ENCODE data around the gene CNRIP1. TPM values are rescaled to one million over a fixed set of nuclear protein-coding genes. Genes with fewer than 3 reads are reported as not detected.
"Not testable (repeated sequence)": the region's sequence is repeated elsewhere in the genome, so short reads cannot be mapped to it uniquely, and the experiment has no call there.

Gene CNRIP1
- total RNA-seq, 1 donor: not detected

DNA sequence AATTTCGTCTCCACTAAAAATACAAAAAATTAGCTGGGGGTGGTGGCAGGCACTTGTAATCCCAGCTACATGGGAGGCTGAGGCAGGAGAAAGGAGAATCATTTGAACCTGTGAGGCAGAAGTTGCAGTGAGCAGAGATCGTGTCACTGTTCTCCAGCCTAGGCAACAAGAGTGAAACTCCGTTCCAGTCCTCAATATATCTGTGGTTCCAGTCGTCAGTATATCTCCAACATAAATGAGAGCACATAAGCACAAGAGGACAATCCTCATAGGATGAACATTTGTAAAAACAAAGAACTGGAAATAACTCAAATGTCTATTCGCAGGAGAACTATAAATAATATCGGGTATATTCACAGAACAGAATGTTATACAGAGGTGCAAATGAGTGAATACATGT, 32.2 kb upstream of the CNRIP1 start:
- no peaks in the 10 kb centered on the region for H3K27me3 ChIP-seq (ENCODE audit: insufficient read depth, low read length)
- H3K4me1 ChIP-seq (ENCODE audit: insufficient read depth, low read length): peaks cover 9% of the 10 kb centered on the region
- H3K9me3 ChIP-seq (ENCODE audit: low read depth, low read length): no peaks in the 10 kb centered on the region
- H3K4me3 ChIP-seq (ENCODE audit: low read length): no peak overlapping the region

DNA sequence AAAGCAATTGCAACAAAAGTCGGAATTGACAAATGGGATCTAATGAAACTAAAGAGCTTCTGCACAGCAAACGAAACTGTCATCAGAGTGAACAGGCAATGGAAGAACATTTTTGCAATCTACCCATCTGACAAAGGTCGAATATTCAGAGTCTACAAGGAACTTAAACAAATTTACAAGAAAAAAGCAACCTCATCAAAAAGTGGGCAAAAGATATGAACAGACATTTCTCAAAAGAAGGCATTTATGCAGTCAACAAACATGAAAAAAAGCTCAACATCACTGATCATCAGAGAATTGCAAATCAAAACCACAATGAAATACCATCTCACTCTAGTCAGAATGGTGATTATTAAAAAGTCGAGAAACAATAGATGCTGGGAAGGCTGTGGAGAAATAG, 29.3 kb upstream of the CNRIP1 start:
- H3K9me3 ChIP-seq (ENCODE audit: low read depth, low read length); H3K4me1 ChIP-seq (ENCODE audit: insufficient read depth, low read length); H3K27me3 ChIP-seq (ENCODE audit: insufficient read depth, low read length); H3K4me3 ChIP-seq (ENCODE audit: low read length): not testable (repeated sequence)

GRCh38 chr2:68345129-68345875, 25.6 kb upstream of the CNRIP1 start:
- H3K9me3 ChIP-seq (ENCODE audit: low read depth, low read length): no peaks in the 10 kb centered on the region

DNA sequence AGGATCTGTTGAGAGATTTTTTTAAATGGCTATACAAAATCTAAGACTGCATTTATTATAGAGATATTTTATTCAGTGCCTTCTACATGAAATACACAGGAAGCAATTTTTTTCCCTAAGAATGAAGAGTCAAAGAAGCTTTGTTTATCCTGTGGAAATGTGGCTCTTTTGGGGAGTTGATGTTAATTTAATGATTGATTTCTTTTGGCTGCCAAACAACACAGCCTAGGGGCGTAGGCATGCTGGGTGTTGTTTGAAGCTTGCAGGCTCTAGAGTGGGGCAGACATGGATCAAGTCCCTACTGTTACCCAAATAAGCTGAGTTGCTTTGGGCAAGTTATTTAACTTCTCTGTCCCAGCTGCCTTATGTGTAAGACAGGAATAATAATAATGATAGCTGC, 24.3 kb upstream of the CNRIP1 start:
- peaks cover 3% of the 10 kb centered on the region for H3K27me3 ChIP-seq (ENCODE audit: insufficient read depth, low read length)
- peaks cover 15% of the 10 kb centered on the region for H3K4me1 ChIP-seq (ENCODE audit: insufficient read depth, low read length)
- H3K9me3 ChIP-seq (ENCODE audit: low read depth, low read length): no peaks in the 10 kb centered on the region
- H3K4me3 ChIP-seq (ENCODE audit: low read length): no peak overlapping the region

More at GRCh38 chr2:68345129-68345875, 25.6 kb upstream of the CNRIP1 start:
- H3K4me1 ChIP-seq (ENCODE audit: insufficient read depth, low read length): peaks cover 15% of the 10 kb centered on the region
- H3K27me3 ChIP-seq (ENCODE audit: insufficient read depth, low read length): no peaks in the 10 kb centered on the region
- H3K4me3 ChIP-seq (ENCODE audit: low read length): no peak overlapping the region

GRCh38 chr2:68342470-68342869, 22.7 kb upstream of the CNRIP1 start:
- Histone ChIP-seq H3K9me3 (ENCODE audit: low read depth, low read length) (no peaks in the 10 kb centered on the region), H3K4me1 (ENCODE audit: insufficient read depth, low read length) (peaks cover 15% of the 10 kb centered on the region), H3K4me3 (ENCODE audit: low read length) (no peak overlapping the region), H3K27me3 (ENCODE audit: insufficient read depth, low read length) (peaks cover 3% of the 10 kb centered on the region)

DNA sequence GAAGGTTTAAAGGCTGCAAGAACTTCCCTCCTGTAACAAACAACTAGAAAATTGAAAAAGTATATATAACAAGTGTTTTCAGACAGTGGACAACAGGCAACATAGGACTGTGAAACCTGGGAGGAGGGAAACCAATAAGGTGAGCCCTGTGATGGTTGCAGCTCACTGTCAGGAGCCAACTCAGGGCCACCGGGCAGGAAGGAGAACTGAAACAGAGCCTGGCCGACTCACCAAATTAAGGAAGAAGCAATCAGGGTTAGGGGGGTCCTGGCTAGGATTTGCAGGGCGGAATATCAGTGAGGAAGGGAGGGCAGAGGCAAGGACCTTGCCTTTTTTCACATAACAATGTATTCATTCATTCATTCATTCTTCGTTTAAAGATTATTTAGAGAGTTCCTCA, 21.8 kb upstream of the CNRIP1 start:
- H3K27me3 ChIP-seq (ENCODE audit: insufficient read depth, low read length): peaks cover 3% of the 10 kb centered on the region
- no peak overlapping the region for H3K4me3 ChIP-seq (ENCODE audit: low read length)
- peaks cover 15% of the 10 kb centered on the region for H3K4me1 ChIP-seq (ENCODE audit: insufficient read depth, low read length)
- H3K9me3 ChIP-seq (ENCODE audit: low read depth, low read length): no peaks in the 10 kb centered on the region

- no peak overlapping the region for H3K4me3 ChIP-seq (ENCODE audit: low read length)
- peaks cover 15% of the 10 kb centered on the region for H3K4me1 ChIP-seq (ENCODE audit: insufficient read depth, low read length)
- H3K9me3 ChIP-seq (ENCODE audit: low read depth, low read length): no peaks in the 10 kb centered on the region
- H3K27me3 ChIP-seq (ENCODE audit: insufficient read depth, low read length): peaks cover 3% of the 10 kb centered on the region
These were observed 21.2 kb upstream of the CNRIP1 start for GRCh38 chr2:68341062-68341329.

DNA sequence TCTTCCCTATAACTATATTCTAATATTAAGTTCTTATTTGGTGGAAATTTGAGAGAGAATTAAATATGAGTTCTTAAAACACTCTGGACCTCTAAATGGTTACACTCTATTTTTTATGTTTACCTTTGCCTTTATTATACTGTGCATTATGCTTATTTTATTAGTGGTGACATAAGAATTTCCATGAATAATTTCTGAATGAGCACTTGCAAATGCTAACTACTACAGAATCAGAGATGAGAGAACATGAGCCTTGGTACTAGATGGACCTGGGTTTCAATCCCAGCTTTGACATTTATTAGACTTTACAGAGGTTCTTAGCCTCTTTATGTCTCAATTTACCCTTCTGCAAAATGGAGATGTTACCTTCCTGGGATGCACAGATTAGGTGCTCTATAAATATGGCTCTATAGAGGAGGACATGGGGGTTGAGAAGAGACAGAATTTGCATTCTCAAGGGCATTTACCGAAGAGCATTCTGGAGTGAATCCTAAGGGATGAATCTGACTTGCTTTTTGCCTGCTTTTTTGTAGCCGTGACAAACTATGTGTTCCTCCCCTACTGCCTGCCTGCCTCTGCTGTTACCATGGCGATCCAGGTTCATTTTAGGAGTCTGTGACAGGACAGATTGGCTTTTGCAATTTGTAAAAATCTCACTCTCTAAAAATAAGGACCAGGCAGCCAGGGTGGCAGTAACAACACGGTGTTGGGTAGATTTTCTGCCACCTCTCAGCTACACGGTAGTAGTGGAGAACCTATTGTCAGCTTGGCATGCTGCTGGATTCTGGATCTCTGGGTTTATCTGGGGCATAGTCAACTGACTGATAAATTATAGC, 20.7 kb upstream of the CNRIP1 start:
- H3K4me1 ChIP-seq (ENCODE audit: insufficient read depth, low read length): peaks cover 15% of the 10 kb centered on the region
- no peaks in the 10 kb centered on the region for H3K9me3 ChIP-seq (ENCODE audit: low read depth, low read length)
- H3K4me3 ChIP-seq (ENCODE audit: low read length): no peak overlapping the region
- peaks cover 3% of the 10 kb centered on the region for H3K27me3 ChIP-seq (ENCODE audit: insufficient read depth, low read length)

GRCh38 chr2:68336192-68336591, 16.4 kb upstream of the CNRIP1 start:
- Histone ChIP-seq H3K9me3 (ENCODE audit: low read depth, low read length) (no peaks in the 10 kb centered on the region), H3K4me3 (ENCODE audit: low read length) (no peak overlapping the region), H3K4me1 (ENCODE audit: insufficient read depth, low read length) (no peaks in the 10 kb centered on the region), H3K27me3 (ENCODE audit: insufficient read depth, low read length) (peaks cover 3% of the 10 kb centered on the region)

DNA sequence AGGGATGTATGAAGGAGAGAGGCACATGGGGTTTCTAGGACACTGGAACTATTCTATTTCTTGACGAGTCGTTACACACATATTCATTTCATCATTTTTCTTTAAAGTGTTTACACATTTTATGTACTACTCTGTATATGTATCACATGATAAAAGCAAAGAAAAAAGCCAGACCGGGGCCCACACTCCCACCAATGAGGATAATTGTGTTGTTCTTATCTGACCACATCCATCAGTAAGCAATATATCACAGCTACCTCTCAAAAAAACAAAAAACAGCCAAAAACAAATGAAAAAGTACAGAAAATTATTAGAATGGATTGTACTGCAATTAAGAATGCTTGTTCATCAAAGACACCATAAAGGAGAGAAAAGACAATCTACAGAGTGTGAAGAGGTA, 14.2 kb upstream of the CNRIP1 start:
- no peaks in the 10 kb centered on the region for H3K9me3 ChIP-seq (ENCODE audit: low read depth, low read length)
- H3K27me3 ChIP-seq (ENCODE audit: insufficient read depth, low read length): no peaks in the 10 kb centered on the region
- no peaks in the 10 kb centered on the region for H3K4me1 ChIP-seq (ENCODE audit: insufficient read depth, low read length)
- no peak overlapping the region for H3K4me3 ChIP-seq (ENCODE audit: low read length)

- Histone ChIP-seq H3K9me3 (ENCODE audit: low read depth, low read length) (no peaks in the 10 kb centered on the region), H3K4me1 (ENCODE audit: insufficient read depth, low read length) (no peaks in the 10 kb centered on the region), H3K4me3 (ENCODE audit: low read length) (no peak overlapping the region), H3K27me3 (ENCODE audit: insufficient read depth, low read length) (no peaks in the 10 kb centered on the region)
These were observed 13.3 kb upstream of the CNRIP1 start for GRCh38 chr2:68333009-68333408.

- no peak overlapping the region for H3K4me3 ChIP-seq (ENCODE audit: low read length)
- H3K27me3 ChIP-seq (ENCODE audit: insufficient read depth, low read length): no peaks in the 10 kb centered on the region
- no peaks in the 10 kb centered on the region for H3K4me1 ChIP-seq (ENCODE audit: insufficient read depth, low read length)
- no peaks in the 10 kb centered on the region for H3K9me3 ChIP-seq (ENCODE audit: low read depth, low read length)
These were observed 10.9 kb upstream of the CNRIP1 start for GRCh38 chr2:68330691-68331090.

DNA sequence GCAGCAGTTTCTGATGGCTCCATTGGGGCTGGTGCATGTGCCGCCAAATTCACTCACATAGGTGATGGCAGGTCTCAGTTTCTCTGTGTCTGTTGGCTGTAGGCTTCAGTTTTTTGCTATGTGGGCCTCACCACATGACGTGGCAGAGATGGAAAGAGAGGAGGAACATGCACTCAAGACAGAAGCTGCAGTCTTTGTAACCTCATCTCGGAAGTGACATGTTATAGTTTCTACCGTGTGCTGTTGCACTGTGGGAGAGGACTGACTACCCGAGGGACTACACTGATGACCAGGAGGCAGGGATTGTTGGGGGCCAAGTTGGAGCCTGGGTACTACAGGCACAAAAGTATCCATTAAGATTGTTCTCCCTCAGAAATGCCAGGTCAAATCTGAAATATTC, 9.2 kb upstream of the CNRIP1 start:
- no peaks in the 10 kb centered on the region for H3K9me3 ChIP-seq (ENCODE audit: low read depth, low read length)
- H3K4me3 ChIP-seq (ENCODE audit: low read length): no peak overlapping the region
- H3K27me3 ChIP-seq (ENCODE audit: insufficient read depth, low read length): no peaks in the 10 kb centered on the region

GRCh38 chr2:68325056-68325455, 5.3 kb upstream of the CNRIP1 start:
- H3K4me1 ChIP-seq (ENCODE audit: insufficient read depth, low read length): peaks cover 4% of the 10 kb centered on the region
- H3K27me3 ChIP-seq (ENCODE audit: insufficient read depth, low read length): peaks cover 9% of the 10 kb centered on the region
- no peaks in the 10 kb centered on the region for H3K9me3 ChIP-seq (ENCODE audit: low read depth, low read length)
- H3K4me3 ChIP-seq (ENCODE audit: low read length): no peak overlapping the region

More for the DNA sequence above, 9.2 kb upstream of the CNRIP1 start:
- H3K4me1 ChIP-seq (ENCODE audit: insufficient read depth, low read length): no peaks in the 10 kb centered on the region

DNA sequence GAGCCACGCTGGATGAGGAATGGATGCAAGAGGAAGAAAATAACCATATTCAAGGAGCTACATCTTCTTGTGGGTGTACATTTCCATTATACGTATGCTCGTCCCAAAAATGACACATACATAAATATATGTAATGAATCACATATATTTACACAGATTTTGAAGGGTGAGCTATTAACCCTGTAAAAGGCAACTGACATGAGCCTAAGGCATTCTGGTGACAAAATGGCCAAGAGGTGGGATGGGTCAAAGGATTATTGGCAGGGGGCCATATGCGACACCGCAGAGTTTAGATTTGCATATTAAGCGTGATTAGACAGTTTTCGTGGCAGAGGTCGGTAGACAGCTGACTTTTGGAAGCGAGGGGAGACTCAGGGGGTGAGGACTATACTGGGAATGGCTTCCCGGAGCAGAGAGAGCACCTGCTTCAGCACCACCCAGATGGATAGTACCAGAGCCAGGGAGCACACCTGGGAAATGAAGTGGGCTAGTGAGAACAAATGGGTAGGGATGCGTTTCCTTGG, 431 bp upstream of the CNRIP1 start:
- Histone ChIP-seq H3K4me3 (ENCODE audit: low read length) (peak overlapping the region; percentile 35), H3K9me3 (ENCODE audit: low read depth, low read length) (no peaks in the 10 kb centered on the region), H3K27me3 (ENCODE audit: insufficient read depth, low read length) (peaks cover 41% of the 10 kb centered on the region), H3K4me1 (ENCODE audit: insufficient read depth, low read length) (peaks cover 20% of the 10 kb centered on the region)

Measured in mononuclear cell (primary cell).